Frontal cortex (tissue), 4 donors: ENCODE measurements around the gene SRRM1. TPM values are rescaled to one million over a fixed set of nuclear protein-coding genes. Genes with fewer than 3 reads are reported as not detected.
A peak's percentile ranks its signal among the peaks of the same experiment; 100 is the strongest.

ENCODE experiments used
- DNase-seq, 2 donors: peaks; one replicate each; pipeline ENCODE4 v3.0.0; 2012; ENCODE audit warnings: low spot score in 2 of 2
- FAIRE-seq: peaks from 2 replicates; lab custom pipeline; 2012; peaks lifted over from hg19 to GRCh38; lab: Jason Lieb, UNC
- total RNA-seq: library from RNA; depleted of rRNA; stranded (reverse); fragments of >200 nt; gene quantifications from one replicate; pipeline ENCODE4 v1.2.3, GENCODE V29; 2014
- donor health status: control.
- donor health status: control.
- donor health status: control.

Gene SRRM1
- total RNA-seq: 34.6 TPM

GRCh38 chr1:24642481-24643362 is at the start of gene SRRM1:
TSS of gene SRRM1 (plus strand) at chr1:24643302. CDS start at chr1:24643327, 25 bp downstream.
- DNase-seq: peak; percentile 96
- no peak for FAIRE-seq

GRCh38 chr1:24594328-24594598 is 48.8 kb upstream of the SRRM1 start:
- no peak for FAIRE-seq
- no peak for DNase-seq

GRCh38 chr1:24596401-24596880 is 46.7 kb upstream of the SRRM1 start:
- no peak for DNase-seq

GRCh38 chr1:24599265-24599664 is 43.8 kb upstream of the SRRM1 start:
- FAIRE-seq: no peak
- no peak for DNase-seq

More at GRCh38 chr1:24596401-24596880, 46.7 kb upstream of the SRRM1 start:
- FAIRE-seq: no peak

- no peak for FAIRE-seq
Observed at GRCh38 chr1:24600551-24600950, 42.6 kb upstream of the SRRM1 start.

GRCh38 chr1:24605534-24606295 is 37.4 kb upstream of the SRRM1 start:
- DNase-seq (no peak), FAIRE-seq (no peak)

More at GRCh38 chr1:24600551-24600950, 42.6 kb upstream of the SRRM1 start:
- no peak for DNase-seq

GRCh38 chr1:24606296-24606605 is 36.9 kb upstream of the SRRM1 start:
- DNase-seq (no peak), FAIRE-seq (no peak)

GRCh38 chr1:24606621-24607020 is 36.5 kb upstream of the SRRM1 start:
- FAIRE-seq: no peak
- no peak for DNase-seq

- FAIRE-seq (no peak), DNase-seq (peak in 1 of 2 donors; percentile 34)
Observed at GRCh38 chr1:24609949-24610517, 33.1 kb upstream of the SRRM1 start.

GRCh38 chr1:24619376-24619775 is 23.7 kb upstream of the SRRM1 start:
- no peak for DNase-seq
- no peak for FAIRE-seq

- no peak for FAIRE-seq
- no peak for DNase-seq
Observed at GRCh38 chr1:24620678-24621077, 22.4 kb upstream of the SRRM1 start.

GRCh38 chr1:24621121-24621520 is 22.0 kb upstream of the SRRM1 start:
- DNase-seq (no peak), FAIRE-seq (no peak)

- DNase-seq: no peak
- FAIRE-seq: no peak
Observed at GRCh38 chr1:24622218-24622617, 20.9 kb upstream of the SRRM1 start.

- no peak for FAIRE-seq
- DNase-seq: no peak
Observed at GRCh38 chr1:24632832-24633175, 10.3 kb upstream of the SRRM1 start.

- DNase-seq: peak; percentile 62 to 71
- FAIRE-seq: peak; percentile 85
Observed at GRCh38 chr1:24635195-24635843, 7.8 kb upstream of the SRRM1 start.

GRCh38 chr1:24636661-24637357 is 6.3 kb upstream of the SRRM1 start:
- DNase-seq: no peak
- FAIRE-seq: no peak

- DNase-seq (no peak), FAIRE-seq (no peak)
Observed at GRCh38 chr1:24639094-24639493, 4.0 kb upstream of the SRRM1 start.

- FAIRE-seq (no peak), DNase-seq (no peak)
Observed at GRCh38 chr1:24639881-24640280, 3.2 kb upstream of the SRRM1 start.

- FAIRE-seq (no peak), DNase-seq (no peak)
Observed at GRCh38 chr1:24640288-24640687, 2.8 kb upstream of the SRRM1 start.

GRCh38 chr1:24641646-24642151 is 1.4 kb upstream of the SRRM1 start:
- no peak for FAIRE-seq

More at GRCh38 chr1:24641646-24642151, 1.4 kb upstream of the SRRM1 start:
- peak in 1 of 2 donors; percentile 21 for DNase-seq
